Stimulated activated CD8-positive, alpha-beta memory T cell treated with anti-CD3 and anti-CD28 coated beads, Interleukin-2, amount 100 ng/mL, for 1 hour (primary cell): ENCODE data around the gene ABHD12.

Experiments
- DNase-seq, 2 donors: peaks; one replicate each; pipeline ENCODE4 v3.0.0-alpha.2; 2020; ENCODE audit warnings: low read depth in 2 of 2

ABHD12 gene

GRCh38 chr20:25380945-25381614, 9.6 kb downstream of the ABHD12 start:
- DNase-seq = no peak

GRCh38 chr20:25378884-25379733, 11.5 kb downstream of the ABHD12 start:
- no peak for DNase-seq

- DNase-seq = no peak
Measured at GRCh38 chr20:25378189-25378883, 12.3 kb downstream of the ABHD12 start.

GRCh38 chr20:25376886-25377285, 13.7 kb downstream of the ABHD12 start:
- no peak for DNase-seq

DNA sequence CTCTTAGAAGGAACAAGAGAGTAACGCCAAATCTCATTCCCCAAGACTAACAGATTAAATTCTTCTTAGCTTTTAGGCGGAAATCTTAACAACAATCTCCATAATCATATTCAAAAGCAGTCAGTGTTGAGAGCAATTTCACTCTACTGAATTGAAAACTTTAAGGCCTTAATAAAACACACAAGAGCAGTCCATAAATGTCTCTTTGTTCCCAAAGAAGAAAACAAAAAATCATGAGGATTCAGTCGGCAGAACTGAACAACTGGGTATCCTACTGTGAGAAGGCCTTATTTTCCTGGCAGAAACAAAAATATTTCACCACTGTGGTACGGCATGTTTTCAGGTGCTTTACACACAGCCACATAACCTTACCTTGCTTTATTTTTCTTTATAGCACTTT, 14.4 kb downstream of the ABHD12 start:
- DNase-seq = no peak

- no peak for DNase-seq
Measured at GRCh38 chr20:25374842-25375241, 15.8 kb downstream of the ABHD12 start.

- no peak for DNase-seq
Measured at GRCh38 chr20:25372584-25373336, 17.9 kb downstream of the ABHD12 start.

DNA sequence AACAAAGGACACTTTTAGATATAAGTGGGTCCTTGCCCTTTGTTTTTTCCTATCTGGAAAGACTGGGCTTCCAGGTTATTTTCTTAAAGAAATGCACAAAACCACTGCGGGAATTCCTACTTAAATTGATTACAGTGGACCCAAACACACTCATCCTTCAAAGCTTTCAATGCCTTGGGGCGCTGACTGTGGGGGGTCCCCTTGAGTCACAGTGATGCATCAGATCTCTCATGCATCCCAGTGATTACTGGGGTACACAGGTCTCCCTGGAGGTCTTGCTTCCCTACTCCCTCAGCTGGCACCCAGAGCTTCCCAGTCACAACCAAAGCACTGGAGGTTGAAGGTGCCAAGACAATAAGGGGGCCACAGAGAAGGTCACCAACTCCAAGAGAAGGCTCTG, 20.7 kb downstream of the ABHD12 start:
- DNase-seq = no peak

GRCh38 chr20:25369529-25369928, 21.1 kb downstream of the ABHD12 start:
- DNase-seq = no peak

- DNase-seq = no peak
Measured at GRCh38 chr20:25368976-25369375, 21.7 kb downstream of the ABHD12 start.

DNA sequence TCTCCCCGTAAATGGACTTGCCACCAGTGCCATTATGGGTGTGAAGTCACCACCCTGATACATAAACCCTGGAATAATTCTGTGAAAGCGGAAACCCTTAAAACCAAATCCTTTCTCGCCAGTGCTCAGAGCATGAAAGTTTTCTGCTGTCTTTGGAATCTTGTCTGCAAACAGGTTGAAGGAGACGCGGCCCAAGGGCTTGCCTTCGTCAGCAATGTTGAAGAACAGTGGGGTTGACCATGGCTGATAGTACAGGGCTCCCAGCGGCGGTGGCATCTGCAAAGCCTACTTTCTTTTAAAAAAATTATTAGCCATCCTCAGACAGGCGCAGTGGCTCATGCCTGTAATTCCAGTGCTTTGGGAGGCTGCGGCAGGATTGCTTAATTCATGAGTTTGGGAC, 22.1 kb downstream of the ABHD12 start:
- DNase-seq = no peak

GRCh38 chr20:25364879-25365699, 25.5 kb downstream of the ABHD12 start:
- DNase-seq = no peak

GRCh38 chr20:25364180-25364788, 26.4 kb downstream of the ABHD12 start:
- no peak for DNase-seq

DNA sequence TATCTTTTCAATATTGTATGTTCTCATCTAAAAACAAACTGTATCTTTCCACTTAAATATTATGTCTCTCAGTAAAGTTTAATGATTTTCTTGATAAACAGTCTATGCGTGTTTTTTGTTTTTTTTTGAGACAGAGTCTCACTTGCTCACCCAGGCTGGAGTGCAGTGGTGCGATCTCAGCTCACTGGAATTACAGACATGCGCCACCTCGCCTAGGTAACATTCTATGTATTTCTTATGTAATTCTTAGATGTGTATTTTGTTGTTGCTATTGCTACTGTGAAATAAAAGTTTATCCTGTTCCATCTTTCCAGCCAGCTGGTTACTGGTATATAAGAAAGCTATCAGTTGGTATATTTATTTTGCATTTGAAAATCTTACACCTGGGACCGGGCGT, 29.4 kb downstream of the ABHD12 start:
- no peak for DNase-seq

- DNase-seq = no peak
Measured at GRCh38 chr20:25360631-25361286, 29.9 kb downstream of the ABHD12 start.

GRCh38 chr20:25356271-25356933, 34.2 kb downstream of the ABHD12 start:
- no peak for DNase-seq

DNA sequence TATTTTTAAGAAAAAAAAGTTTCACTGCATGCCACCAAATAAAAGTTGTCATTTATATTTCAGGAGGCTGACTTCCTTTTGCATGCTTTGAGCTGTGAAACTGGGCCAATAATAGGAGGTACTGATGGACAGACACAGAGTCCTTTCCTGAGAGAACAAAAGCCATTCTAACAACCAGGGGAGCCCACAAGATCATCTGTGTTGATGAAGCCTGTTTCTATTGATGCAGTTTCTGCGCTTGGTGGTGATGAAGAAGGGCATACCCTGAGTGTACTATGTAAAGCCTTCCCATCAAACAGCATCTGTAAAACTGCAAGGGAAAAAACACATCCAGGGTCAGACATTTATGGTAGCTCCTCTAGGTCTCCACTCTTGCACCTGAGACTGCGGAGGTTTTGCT, 34.8 kb downstream of the ABHD12 start:
- no peak for DNase-seq

GRCh38 chr20:25355011-25355595, 35.5 kb downstream of the ABHD12 start:
- no peak for DNase-seq
